HG03575 (cell line): ENCODE data around the gene SLC17A9.

Experiments used
- ATAC-seq: cut with Tn5 transposase; IDR thresholded peaks from one replicate; pipeline ENCODE4 v1.9.1; 2021; ENCODE audit not compliant: unreplicated experiment, insufficient number of reproducible peaks, low FRiP score; ENCODE audit errors: extremely low read depth

The SLC17A9 gene

DNA sequence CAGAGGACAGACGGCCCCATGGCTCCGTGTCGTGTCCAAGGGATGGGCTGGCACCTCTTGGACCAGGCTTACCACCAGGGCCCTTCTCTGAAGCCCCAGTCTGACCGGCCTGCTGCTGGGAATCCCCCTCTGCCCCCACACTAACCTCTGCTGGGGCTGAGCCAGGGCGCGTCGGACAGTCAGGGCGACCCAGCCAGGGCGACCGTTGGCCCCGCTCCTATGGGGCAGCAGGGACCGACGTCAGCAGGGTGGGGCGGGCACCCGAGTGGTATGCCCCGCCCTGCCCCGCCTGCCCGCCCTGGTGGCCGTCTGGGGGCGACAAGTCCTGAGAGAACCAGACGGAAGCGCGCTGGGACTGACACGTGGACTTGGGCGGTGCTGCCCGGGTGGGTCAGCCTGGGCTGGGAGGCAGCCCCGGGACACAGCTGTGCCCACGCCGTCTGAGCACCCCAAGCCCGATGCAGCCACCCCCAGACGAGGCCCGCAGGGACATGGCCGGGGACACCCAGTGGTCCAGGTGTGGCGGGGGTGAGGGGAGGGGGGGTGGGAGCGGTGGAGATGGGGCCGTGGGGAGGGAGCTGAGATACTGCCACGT, at the start of gene SLC17A9:
SLC17A9 (plus strand) TSS at position 337 of the 595 bp plus-strand sequence; CDS start at position 459, 122 bp downstream.
- ATAC-seq, result no peak

GRCh38 chr20:62902926-62903615, 49.4 kb upstream of the SLC17A9 start:
- ATAC-seq, result no peak

- no peak for ATAC-seq
These were observed 46.9 kb upstream of the SLC17A9 start for GRCh38 chr20:62905536-62906117.

DNA sequence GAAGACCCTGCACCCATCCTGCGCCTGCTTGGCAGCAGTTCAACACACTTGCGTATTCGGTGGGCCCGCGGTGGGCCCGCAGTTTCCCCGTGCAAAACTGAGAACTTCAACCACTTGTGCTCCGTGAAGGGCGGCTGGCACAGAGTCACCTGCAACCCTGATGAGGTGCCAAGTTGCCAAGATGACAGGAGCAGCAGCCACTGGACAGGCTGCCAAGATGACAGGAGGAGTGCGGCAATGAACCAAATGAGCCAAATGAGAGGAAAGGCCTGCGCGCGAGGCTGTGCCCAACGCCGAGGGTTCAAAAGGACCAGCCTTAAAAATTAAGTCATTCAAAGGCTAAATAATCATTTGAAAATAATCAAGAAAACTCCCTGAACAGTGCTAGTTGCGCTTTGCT, 46.3 kb upstream of the SLC17A9 start:
- ATAC-seq, result no peak

DNA sequence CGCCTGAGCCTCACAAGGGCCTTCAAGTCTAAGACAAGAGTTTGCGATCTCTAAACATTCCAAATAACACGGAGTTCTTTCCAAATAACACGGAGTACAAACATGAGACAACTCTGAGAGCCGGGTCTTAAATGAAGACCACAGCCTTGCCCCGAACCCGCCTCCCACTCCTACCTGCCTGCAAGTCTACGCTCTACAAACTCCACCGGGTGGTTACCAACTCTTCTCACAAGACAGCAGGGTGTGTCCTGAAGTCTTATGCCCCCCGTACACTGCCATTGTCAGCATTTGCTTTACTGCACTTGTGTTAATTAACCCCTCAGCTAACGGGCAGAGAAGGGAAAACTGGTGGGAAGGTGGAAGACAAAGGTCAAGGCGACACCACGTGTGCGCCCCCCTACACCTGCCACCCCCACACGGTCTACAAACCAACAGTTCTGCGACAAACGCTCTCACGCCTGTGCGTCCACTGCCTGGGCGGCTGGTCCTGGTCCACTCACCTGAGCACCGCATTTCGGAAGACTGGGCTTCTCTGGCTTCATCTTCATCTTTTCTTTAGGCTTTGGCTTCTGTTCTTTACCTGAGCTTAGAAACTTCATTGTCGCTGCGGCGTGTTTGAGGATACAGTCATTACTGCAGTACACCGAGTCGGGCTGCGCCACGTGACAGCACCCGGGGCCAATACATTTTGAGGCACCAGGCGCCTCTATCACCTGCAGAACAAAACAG, 45.7 kb upstream of the SLC17A9 start:
- no peak for ATAC-seq

DNA sequence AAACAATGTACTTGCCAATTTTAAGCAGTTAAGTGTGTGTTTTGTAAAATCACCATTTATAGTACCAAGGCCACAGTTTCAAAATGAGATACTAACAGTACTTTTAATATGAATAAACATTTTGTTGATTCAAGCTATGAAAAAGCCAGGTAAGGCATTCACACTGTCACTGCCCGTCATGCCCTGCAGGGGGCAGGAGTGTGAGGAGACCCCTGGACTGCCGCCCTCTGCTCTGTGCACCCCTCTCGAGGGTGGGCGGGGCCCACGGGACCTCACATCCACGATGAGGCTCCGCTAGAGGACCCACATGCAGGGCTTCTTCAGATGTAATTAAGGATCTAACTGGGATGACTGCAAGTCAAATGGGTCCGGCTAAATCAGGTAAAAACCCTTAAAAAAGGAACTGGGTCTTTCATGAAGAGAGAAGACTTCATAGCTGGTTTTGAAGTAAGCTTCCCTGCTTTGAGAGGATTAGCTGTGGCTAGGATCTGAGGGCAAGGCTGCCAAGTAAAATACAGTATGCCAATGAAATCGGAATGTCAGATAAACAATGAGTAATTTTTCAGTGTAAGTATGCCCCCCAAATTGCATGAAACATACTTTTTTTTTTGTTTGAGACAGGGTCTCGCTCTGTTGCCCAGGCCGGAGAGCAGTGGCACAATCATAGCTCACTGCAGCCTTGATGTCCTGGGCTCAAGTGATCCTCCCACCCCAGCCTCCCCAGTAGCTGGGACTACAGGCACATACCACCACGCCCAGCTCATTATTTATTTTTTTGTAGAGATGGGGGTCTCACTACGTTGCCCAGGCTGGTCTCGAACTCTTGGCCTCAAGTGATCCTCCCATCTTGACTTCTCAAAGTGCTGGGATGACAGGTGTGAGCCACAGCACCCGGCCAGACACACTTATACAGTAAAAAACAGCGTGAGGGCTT, 44.9 kb upstream of the SLC17A9 start:
- no peak for ATAC-seq

- no peak for ATAC-seq
These were observed 43.3 kb upstream of the SLC17A9 start for GRCh38 chr20:62908971-62909791.

- no peak for ATAC-seq
These were observed 42.2 kb upstream of the SLC17A9 start for GRCh38 chr20:62910217-62910766.

DNA sequence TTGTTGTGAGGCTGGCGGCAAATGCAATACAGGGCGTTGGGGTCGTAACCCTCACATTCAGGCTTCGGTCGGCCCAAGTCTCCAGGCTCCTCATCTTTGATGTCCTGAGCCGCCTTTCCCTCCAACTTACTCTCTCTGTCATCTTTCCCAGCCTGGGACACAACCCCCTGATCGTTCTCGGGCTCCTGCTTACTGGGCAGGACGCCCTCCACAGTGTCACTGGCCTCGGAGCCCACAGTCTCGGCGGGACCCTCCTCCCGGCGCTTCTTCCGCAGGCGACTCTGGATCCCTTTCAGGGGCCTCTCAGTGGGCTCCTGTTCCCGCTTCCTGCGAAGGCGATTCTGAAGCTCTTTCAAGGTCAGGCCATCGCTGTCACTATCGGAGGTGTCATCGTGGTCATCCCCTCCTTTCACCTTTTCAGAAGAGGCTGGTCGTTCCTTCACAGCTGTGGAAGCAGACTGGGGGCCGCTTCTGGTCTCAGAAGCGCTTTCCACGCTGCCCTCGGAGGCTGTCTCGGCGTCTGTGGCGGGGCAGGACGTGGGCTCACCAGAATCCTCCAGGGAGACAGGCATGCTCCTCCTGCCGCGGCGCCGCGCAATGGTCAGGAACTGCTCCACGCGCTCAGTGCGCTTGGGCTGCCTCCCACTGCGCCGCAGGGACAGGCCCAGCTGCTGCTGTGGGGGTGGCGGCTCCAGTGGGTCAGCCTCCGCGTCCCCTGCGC, 41.6 kb upstream of the SLC17A9 start:
- ATAC-seq, result no peak

DNA sequence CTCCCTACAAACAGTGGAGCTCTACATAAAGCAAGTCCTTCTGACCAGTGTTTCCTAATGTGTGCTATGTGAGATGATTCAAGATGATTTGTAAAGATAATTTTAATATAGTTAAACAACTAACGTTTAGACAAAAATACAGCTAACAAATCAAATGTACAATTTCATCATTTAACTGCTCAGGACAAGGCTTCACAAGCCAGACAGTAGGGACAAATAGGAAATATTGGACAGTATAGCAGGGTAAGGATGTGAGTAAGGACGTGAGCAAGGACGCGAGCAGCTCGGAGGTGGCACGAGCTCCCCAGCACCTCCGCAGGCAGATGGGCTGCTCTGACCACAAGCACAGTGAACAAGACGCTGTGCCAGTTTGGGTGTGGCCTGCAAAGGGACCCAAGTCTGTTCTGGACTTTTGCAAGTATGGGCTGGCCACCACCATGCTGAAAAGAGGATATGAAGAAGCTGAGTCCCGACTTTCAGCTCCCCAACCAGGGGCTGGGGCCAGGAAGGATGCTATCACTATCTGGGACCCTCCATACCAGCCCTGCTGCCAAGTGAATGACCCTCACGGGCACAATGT, 40.7 kb upstream of the SLC17A9 start:
- no peak for ATAC-seq

GRCh38 chr20:62913043-62913630, 39.4 kb upstream of the SLC17A9 start:
- ATAC-seq, result no peak

DNA sequence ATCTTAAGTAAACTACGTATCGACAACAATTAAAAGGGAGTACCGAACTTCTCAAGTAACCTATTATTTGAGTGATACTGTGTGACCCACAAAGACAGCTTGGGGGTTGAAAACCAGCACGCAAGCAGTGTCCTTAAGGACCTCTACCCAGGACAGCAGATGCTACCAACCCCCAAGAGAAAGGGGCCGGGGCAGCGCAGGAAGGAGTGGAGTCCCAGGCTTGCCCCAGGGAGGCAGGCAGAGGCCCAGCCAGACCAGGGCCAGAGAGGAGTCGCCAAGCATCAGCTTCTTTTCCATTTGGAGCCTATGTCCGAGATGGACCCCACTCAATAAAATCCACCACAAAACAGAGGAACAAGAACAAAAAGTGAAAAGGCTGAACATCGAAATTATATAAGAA, 38.1 kb upstream of the SLC17A9 start:
- no peak for ATAC-seq

- ATAC-seq, result no peak
These were observed 37.5 kb upstream of the SLC17A9 start for GRCh38 chr20:62914970-62915457.

DNA sequence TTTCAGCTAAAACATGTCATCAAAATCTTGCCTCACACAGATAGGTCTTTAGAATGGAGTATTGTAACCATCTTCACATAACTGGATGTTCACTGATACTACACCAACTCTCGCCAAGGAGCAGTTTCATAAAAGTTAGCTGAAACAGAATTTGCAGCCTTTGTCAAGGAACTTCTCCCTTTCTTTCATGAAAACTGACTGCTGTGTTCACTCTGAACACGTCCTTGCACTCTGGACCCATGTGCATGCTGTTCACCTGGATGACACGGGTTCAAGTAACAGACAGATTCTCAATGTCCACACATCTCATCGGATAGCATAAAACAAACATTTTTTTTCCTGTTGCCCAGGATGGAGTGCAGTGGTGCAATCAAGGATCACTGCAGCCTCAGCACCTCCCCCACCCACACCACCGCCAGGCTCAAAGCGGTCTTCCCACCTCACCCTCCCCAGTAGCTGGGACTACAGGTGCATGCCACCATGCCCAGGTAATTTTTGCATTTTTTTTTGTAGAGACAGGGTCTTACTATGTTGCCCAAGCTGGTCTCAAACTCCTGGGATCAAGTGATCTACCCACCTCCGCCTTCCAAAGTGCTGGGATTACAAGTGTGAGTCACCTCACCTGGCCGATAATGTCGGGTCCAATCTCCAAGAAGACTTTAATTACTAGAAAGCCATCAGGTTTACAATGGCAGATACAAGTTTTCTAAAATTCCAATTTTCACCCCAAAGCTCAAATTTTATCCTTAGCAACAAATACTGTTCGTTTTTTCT, 35.6 kb upstream of the SLC17A9 start:
- no peak for ATAC-seq

GRCh38 chr20:62917720-62918119, 34.8 kb upstream of the SLC17A9 start:
- no peak for ATAC-seq

- ATAC-seq, result no peak
These were observed 34.4 kb upstream of the SLC17A9 start for GRCh38 chr20:62918147-62918546.
